Naive thymus-derived CD4-positive, alpha-beta T cell (primary cell): ENCODE results near the gene PRAF2. TPM values are rescaled to one million over a fixed set of nuclear protein-coding genes. Genes with fewer than 3 reads are reported as not detected.

ENCODE experiments used
- ATAC-seq: fragments of 150-1000 bp; cut with Tn5 transposase; 2 replicates; pipeline ENCODE4 v1.10.0; 2021; ENCODE audit warnings: mild to moderate bottlenecking, moderate library complexity
- CTCF ChIA-PET: fragments of 350-600 bp; sonication (Branson Sonifier 250); formaldehyde crosslinking; loops from one replicate; lab custom pipeline; 2021; ENCODE audit warnings: antibody characterized with exemption; lab: Charles Lee
- POLR2A ChIA-PET: fragments of 350-600 bp; sonication (Branson Sonifier 250); formaldehyde crosslinking; loops from one replicate; lab custom pipeline; 2021; ENCODE audit warnings: antibody characterized with exemption, inconsistent platforms; lab: Charles Lee
- DNase-seq, 9 donors: peaks; one replicate each; pipeline versions ENCODE4 v3.0.0 to v3.0.0-alpha.2; 2020 to 2022; ENCODE audit warnings: mixed read lengths in 1 of 9
- H3K27ac ChIP-seq: one replicate; pipeline ENCODE4 v1.7.0; 2013; ENCODE audit warnings: mild to moderate bottlenecking, low read depth, low read length, moderate library complexity
- H3K27me3 ChIP-seq, 2 donors: one replicate each; pipeline ENCODE4 v1.7.0; 2013; ENCODE audit warnings: low read length in 2 of 2, mild to moderate bottlenecking in 2 of 2, moderate library complexity in 2 of 2; ENCODE audit not compliant: control insufficient read depth in 2 of 2, insufficient read depth in 2 of 2
- H3K36me3 ChIP-seq, 3 experiments: 1 replicate in 2 of 3; 2 replicates in 1 of 3; pipeline ENCODE4 v1.7.0; 2013; ENCODE audit warnings: low read length in 3 of 3, mild to moderate bottlenecking in 3 of 3, moderate library complexity in 1 of 3; ENCODE audit not compliant: insufficient read depth in 3 of 3, control insufficient read depth in 2 of 3
- H3K4me1 ChIP-seq, 2 donors: one replicate each; pipeline ENCODE4 v1.7.0; 2013; ENCODE audit warnings: low read length in 2 of 2, mild to moderate bottlenecking in 2 of 2, moderate library complexity in 1 of 2; ENCODE audit not compliant: control insufficient read depth in 2 of 2, insufficient read depth in 2 of 2
- H3K4me3 ChIP-seq: 2 replicates; pipeline ENCODE4 v1.7.0; 2013; ENCODE audit warnings: mild to moderate bottlenecking, low read length
- H3K9me3 ChIP-seq, 3 experiments: 1 replicate in 2 of 3; 2 replicates in 1 of 3; pipeline ENCODE4 v1.7.0; 2013; ENCODE audit warnings: low read length in 3 of 3; ENCODE audit not compliant: control insufficient read depth in 2 of 3
- H3K27ac Mint-ChIP-seq, 9 donors: one replicate each; pipeline ENCODE4 v1.8.0; 2020 to 2022; ENCODE audit warnings: mixed read lengths in 9 of 9, mild to moderate bottlenecking in 8 of 9, moderate library complexity in 5 of 9, inconsistent platforms in 2 of 9
- H3K27me3 Mint-ChIP-seq, 5 donors: one replicate each; pipeline ENCODE4 v1.8.0; 2021 to 2022; ENCODE audit warnings: mixed read lengths in 5 of 5, mild to moderate bottlenecking in 1 of 5
- H3K36me3 Mint-ChIP-seq, 5 donors: one replicate each; pipeline ENCODE4 v1.8.0; 2020 to 2022; ENCODE audit warnings: mixed read lengths in 5 of 5, mild to moderate bottlenecking in 3 of 5, inconsistent platforms in 1 of 5
- H3K4me1 Mint-ChIP-seq, 7 donors: one replicate each; pipeline ENCODE4 v1.8.0; 2020 to 2022; ENCODE audit warnings: mixed read lengths in 7 of 7, mild to moderate bottlenecking in 3 of 7, inconsistent platforms in 1 of 7
- H3K4me3 Mint-ChIP-seq, 10 donors: one replicate each; pipeline ENCODE4 v1.8.0; 2020 to 2022; ENCODE audit warnings: mild to moderate bottlenecking in 10 of 10, mixed read lengths in 10 of 10, moderate library complexity in 6 of 10, inconsistent platforms in 2 of 10
- H3K9me3 Mint-ChIP-seq, 11 donors: one replicate each; pipeline ENCODE4 v1.8.0; 2020 to 2022; ENCODE audit warnings: mixed read lengths in 11 of 11, mild to moderate bottlenecking in 4 of 11, inconsistent platforms in 1 of 11, moderate library complexity in 1 of 11
- intact Hi-C, 2 donors: fragments of 100-400 bp; cut with micrococcal nuclease; formaldehyde crosslinking; loops; one replicate each; pipeline ENCODE4 v1.15.1; 2023
- polyA plus RNA-seq, 2 donors: library from polyadenylated mRNA; unstranded; fragments of 300-500 nt; fragmentation: Illumina TruSeq; gene quantifications; one replicate each; pipeline ENCODE4 v1.2.3, GENCODE V29; 2021
- total RNA-seq, 6 experiments: library from RNA in 5 of 6; stranded (reverse) in 5 of 6; gene quantifications; 1 replicate in 5 of 6; 2 replicates in 1 of 6; pipeline ENCODE4 v1.2.3 and lab custom pipeline; 2021 to 2026

Gene PRAF2
- total and polyA plus RNA-seq, 7 experiments from 2014 or later, result 15.9 to 56.4 (median 24.8) TPM

DNA sequence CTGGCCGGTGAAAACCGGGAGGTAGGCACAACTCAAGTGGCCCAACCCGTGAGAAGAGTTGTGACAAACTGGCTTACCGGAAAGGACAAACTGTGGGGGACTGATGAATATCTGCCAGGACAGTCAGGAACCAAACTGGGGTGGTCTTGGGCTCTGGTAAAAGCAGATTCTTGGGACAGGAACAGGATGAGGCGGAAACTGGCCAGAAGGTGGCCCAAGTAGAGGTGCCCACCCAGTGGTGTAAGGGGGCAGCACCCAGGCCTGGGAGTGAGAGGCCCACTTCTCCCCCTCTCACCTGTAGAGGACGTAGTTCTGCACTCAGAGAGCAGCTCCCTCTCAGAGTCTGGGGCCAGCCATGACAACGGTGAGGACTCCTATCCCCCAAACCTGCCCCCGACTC, 9.1 kb downstream of the PRAF2 start:
- Mint-ChIP-seq H3K9me3 (no peaks in the 10 kb centered on the region), H3K4me3 (no peak overlapping the region), H3K36me3 (no peaks in the 10 kb centered on the region), H3K4me1 (no peaks in the 10 kb centered on the region), H3K27ac (peak overlapping the region in 1 of 9 donors; percentile 31), H3K27me3 (no peaks in the 10 kb centered on the region)
- H3K4me1 ChIP-seq, result no peaks in the 10 kb centered on the region
- intact Hi-C loops, result no loop called here
- no peak overlapping the region for H3K27ac ChIP-seq
- no peak overlapping the region for H3K4me3 ChIP-seq
- no peaks in the 10 kb centered on the region for H3K27me3 ChIP-seq
- DNase-seq (no peak), ATAC-seq (no peak)
- ChIA-PET CTCF (no interaction called here), POLR2A (no interaction called here)
- no peaks in the 10 kb centered on the region for H3K9me3 ChIP-seq
- H3K36me3 ChIP-seq, result peaks cover 0 to 13% (median 0%) of the 10 kb centered on the region in 3 experiments

DNA sequence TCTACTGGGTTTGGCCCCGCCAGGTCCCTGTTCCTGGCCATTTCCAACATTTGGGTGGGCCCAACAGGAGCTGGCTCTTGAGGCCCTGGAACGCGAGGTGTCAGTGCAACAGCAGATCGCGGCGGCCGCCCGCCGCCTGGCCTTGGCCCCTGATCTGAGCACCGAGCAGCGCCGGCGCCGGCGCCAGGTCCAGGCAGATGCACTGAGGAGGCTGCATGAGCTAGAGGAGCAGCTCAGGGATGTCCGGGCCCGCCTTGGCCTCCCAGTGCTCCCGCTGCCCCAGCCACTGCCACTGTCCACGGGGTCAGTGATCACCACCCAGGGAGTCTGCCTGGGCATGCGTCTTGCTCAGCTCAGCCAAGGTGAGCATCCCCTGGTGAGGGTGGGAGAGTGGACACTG, 9.5 kb downstream of the PRAF2 start:
- ChIA-PET CTCF (no interaction called here), POLR2A (no interaction called here)
- no peak for ATAC-seq
- no peaks in the 10 kb centered on the region for H3K36me3 Mint-ChIP-seq
- Histone ChIP-seq H3K4me3 (no peak overlapping the region), H3K4me1 (no peaks in the 10 kb centered on the region), H3K27ac (no peak overlapping the region), H3K9me3 (no peaks in the 10 kb centered on the region), H3K36me3 (peaks cover 0 to 13% (median 0%) of the 10 kb centered on the region in 3 experiments), H3K27me3 (no peaks in the 10 kb centered on the region)
- H3K4me1 Mint-ChIP-seq, result no peaks in the 10 kb centered on the region
- intact Hi-C loops, result no loop called here
- no peaks in the 10 kb centered on the region for H3K27me3 Mint-ChIP-seq
- no peak overlapping the region for H3K4me3 Mint-ChIP-seq
- no peaks in the 10 kb centered on the region for H3K9me3 Mint-ChIP-seq
- no peak for DNase-seq
- no peak overlapping the region for H3K27ac Mint-ChIP-seq

DNA sequence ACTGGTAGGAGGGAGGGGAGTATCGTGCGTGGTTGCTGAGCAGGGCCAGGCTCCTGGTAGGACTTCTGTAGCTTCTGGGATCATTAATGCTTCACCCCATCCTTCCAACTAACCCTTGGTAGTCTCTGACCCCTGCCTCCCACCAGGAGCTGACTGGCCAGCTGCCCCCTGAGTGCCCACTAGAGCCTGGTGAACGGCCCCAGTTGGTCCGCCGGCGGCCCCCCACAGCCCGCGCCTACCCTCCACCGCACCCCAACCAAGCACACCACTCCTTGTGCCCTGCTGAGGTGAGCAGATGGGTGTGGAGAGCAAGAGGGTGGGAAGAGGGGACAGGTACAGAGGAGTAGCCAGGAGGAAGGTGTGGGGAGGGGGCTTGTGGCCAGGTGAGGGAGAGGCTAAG, 10.1 kb downstream of the PRAF2 start:
- Histone ChIP-seq H3K9me3 (no peaks in the 10 kb centered on the region), H3K4me3 (no peak overlapping the region), H3K36me3 (peaks cover 0 to 13% (median 0%) of the 10 kb centered on the region in 3 experiments), H3K27me3 (no peaks in the 10 kb centered on the region), H3K27ac (no peak overlapping the region), H3K4me1 (no peaks in the 10 kb centered on the region)
- Mint-ChIP-seq H3K9me3 (no peaks in the 10 kb centered on the region), H3K4me3 (no peak overlapping the region), H3K27me3 (no peaks in the 10 kb centered on the region), H3K36me3 (no peaks in the 10 kb centered on the region), H3K27ac (no peak overlapping the region), H3K4me1 (no peaks in the 10 kb centered on the region)
- no peak for ATAC-seq
- POLR2A ChIA-PET, result no interaction called here
- CTCF ChIA-PET, result no interaction called here
- intact Hi-C loops, result no loop called here
- DNase-seq, result no peak

DNA sequence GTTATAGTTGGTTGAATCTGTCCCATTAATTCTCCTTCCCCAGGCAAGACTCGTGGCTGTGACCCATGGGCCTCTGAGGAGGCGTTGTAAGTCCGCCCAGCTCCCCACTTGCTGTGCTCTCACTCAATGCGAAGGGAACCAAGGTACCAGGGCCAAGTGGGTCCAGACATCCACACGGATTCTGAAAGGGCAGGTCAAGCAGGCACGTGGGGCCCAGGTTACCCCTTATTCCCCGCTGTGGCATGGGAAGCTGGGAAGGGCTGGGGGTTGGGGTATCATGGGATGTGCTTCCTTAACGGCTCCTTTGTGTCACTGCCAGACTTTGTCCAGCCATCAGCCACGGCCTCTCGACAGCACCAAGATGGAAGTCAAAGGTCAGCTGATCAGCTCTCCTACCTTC, 11.9 kb downstream of the PRAF2 start:
- peaks cover 0 to 4% (median 0%) of the 10 kb centered on the region in 7 donors for H3K4me1 Mint-ChIP-seq
- no peaks in the 10 kb centered on the region for H3K9me3 Mint-ChIP-seq
- H3K4me3 ChIP-seq, result no peak overlapping the region
- intact Hi-C loops, result no loop called here
- H3K4me1 ChIP-seq, result no peaks in the 10 kb centered on the region
- no peak overlapping the region for H3K27ac ChIP-seq
- no peaks in the 10 kb centered on the region for H3K27me3 Mint-ChIP-seq
- no peaks in the 10 kb centered on the region for H3K36me3 Mint-ChIP-seq
- peaks cover 0 to 13% (median 0%) of the 10 kb centered on the region in 3 experiments for H3K36me3 ChIP-seq
- no peak overlapping the region for H3K27ac Mint-ChIP-seq
- DNase-seq (no peak), ATAC-seq (no peak)
- CTCF ChIA-PET, result no interaction called here
- no peaks in the 10 kb centered on the region for H3K27me3 ChIP-seq
- POLR2A ChIA-PET, result interaction anchor here (0.6 kb wide), 1 partner anchor 13 kb away, joined by 3 read pairs; no protein-coding TSS in a partner anchor
- no peak overlapping the region for H3K4me3 Mint-ChIP-seq
- H3K9me3 ChIP-seq, result no peaks in the 10 kb centered on the region

DNA sequence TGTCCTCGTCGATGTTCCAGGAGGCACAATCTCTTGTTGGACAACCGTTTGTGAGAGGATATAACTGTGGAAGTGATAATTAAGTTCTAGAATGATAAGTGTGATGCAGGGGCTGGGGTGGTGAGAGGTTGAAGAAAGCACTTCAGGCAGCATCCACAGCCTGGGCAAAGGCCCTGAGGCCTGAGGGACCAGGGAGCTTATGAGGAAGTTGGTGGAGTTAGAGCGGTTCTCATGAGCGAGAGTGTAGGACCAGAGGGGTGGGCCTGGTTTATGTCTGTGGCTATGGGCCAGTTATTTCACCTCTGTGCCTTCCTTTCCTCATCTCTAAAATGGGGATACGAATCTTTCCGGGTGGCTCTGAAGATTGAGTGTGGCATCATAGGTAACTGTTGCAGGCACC, 12.3 kb downstream of the PRAF2 start:
- DNase-seq (no peak), ATAC-seq (no peak)
- Mint-ChIP-seq H3K27ac (peak overlapping the region in 2 of 9 donors; percentile 36 to 65), H3K4me1 (peaks cover 0 to 6% (median 0%) of the 10 kb centered on the region in 7 donors), H3K9me3 (no peaks in the 10 kb centered on the region), H3K4me3 (no peak overlapping the region), H3K36me3 (no peaks in the 10 kb centered on the region), H3K27me3 (no peaks in the 10 kb centered on the region)
- Histone ChIP-seq H3K27me3 (no peaks in the 10 kb centered on the region), H3K36me3 (peaks cover 0 to 13% (median 0%) of the 10 kb centered on the region in 3 experiments), H3K9me3 (no peaks in the 10 kb centered on the region), H3K4me3 (no peak overlapping the region), H3K27ac (no peak overlapping the region), H3K4me1 (no peaks in the 10 kb centered on the region)
- ChIA-PET CTCF (no interaction called here), POLR2A (interaction anchor here (0.6 to 0.7 kb wide), 2 partner anchors 13 to 72 kb away, joined by 3 read pairs; no protein-coding TSS in a partner anchor)
- intact Hi-C loops, result no loop called here

DNA sequence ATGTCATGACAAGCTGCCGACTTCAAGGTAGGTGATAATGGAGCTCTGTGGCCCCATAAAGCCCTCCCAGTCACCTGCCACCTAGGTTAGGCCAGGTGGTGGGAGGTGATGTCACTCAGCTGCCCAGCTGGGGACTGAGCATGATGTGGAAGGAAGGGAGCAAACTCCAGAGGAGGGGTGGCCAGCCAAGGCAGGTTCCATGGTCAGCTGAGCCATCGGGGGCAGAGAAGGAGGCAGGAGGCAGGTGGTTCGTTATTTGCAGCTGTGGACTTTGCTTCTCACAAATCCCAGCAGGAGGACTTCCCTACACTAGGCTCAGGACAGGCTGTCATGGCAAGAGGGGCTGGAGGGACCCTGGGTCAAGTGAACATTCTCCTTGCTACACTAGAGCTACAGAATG, 12.9 kb downstream of the PRAF2 start:
- ChIA-PET CTCF (no interaction called here), POLR2A (interaction anchor here (0.7 kb wide), 1 partner anchor 72 kb away, joined by 3 read pairs; no protein-coding TSS in a partner anchor)
- Histone ChIP-seq H3K4me3 (no peak overlapping the region), H3K27ac (no peak overlapping the region), H3K36me3 (peaks cover 0 to 13% (median 0%) of the 10 kb centered on the region in 3 experiments), H3K27me3 (no peaks in the 10 kb centered on the region), H3K9me3 (no peaks in the 10 kb centered on the region), H3K4me1 (no peaks in the 10 kb centered on the region)
- Mint-ChIP-seq H3K36me3 (no peaks in the 10 kb centered on the region), H3K27ac (peak overlapping the region in 1 of 9 donors; percentile 60), H3K4me1 (peaks cover 0 to 6% (median 2%) of the 10 kb centered on the region in 7 donors), H3K9me3 (no peaks in the 10 kb centered on the region), H3K4me3 (no peak overlapping the region), H3K27me3 (no peaks in the 10 kb centered on the region)
- intact Hi-C loops, result no loop called here
- DNase-seq, result no peak
- no peak for ATAC-seq

DNA sequence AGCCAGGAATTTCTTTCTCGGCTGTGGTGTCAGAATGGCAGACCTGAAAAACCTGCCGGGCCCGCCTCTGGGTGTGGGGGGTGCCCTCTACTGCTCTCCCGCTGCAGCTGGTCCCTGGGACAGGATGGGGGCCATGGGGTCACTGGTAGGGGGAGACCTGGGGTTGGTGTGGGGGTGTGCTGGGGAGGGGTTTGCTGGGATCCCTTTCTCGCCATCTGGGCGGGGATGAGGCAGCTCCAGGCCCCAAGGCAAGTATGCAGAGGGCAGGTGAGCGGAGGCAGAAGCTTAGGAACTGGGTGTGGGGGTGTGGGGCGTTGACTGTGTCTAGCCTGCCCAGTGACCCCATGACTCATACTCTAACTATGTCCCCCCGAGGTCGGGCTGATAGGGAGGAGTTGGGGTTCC, 14.1 kb downstream of the PRAF2 start:
- no peak overlapping the region for H3K4me3 ChIP-seq
- H3K9me3 ChIP-seq, result no peaks in the 10 kb centered on the region
- peaks cover 0 to under 1% of the 10 kb centered on the region in 2 donors for H3K4me1 ChIP-seq
- no peak for ATAC-seq
- H3K36me3 ChIP-seq, result peaks cover 0 to 9% (median 0%) of the 10 kb centered on the region in 3 experiments
- Mint-ChIP-seq H3K4me1 (peaks cover 2 to 18% (median 14%) of the 10 kb centered on the region in 7 donors), H3K9me3 (no peaks in the 10 kb centered on the region), H3K36me3 (no peaks in the 10 kb centered on the region), H3K27ac (no peak overlapping the region), H3K4me3 (no peak overlapping the region), H3K27me3 (no peaks in the 10 kb centered on the region)
- H3K27me3 ChIP-seq, result no peaks in the 10 kb centered on the region
- ChIA-PET CTCF (no interaction called here), POLR2A (no interaction called here)
- intact Hi-C loops, result no loop called here
- H3K27ac ChIP-seq, result no peak overlapping the region
- no peak for DNase-seq
